Measurements from ENCODE around the gene SUMF2. TPM values are rescaled to one million over a fixed set of nuclear protein-coding genes. Genes with fewer than 3 reads are reported as not detected.

The SUMF2 gene
- polyA plus RNA-seq, 2 of the 4 experiments (the other 2 are of a cell fraction) = 85.2 to 106 TPM

DNA sequence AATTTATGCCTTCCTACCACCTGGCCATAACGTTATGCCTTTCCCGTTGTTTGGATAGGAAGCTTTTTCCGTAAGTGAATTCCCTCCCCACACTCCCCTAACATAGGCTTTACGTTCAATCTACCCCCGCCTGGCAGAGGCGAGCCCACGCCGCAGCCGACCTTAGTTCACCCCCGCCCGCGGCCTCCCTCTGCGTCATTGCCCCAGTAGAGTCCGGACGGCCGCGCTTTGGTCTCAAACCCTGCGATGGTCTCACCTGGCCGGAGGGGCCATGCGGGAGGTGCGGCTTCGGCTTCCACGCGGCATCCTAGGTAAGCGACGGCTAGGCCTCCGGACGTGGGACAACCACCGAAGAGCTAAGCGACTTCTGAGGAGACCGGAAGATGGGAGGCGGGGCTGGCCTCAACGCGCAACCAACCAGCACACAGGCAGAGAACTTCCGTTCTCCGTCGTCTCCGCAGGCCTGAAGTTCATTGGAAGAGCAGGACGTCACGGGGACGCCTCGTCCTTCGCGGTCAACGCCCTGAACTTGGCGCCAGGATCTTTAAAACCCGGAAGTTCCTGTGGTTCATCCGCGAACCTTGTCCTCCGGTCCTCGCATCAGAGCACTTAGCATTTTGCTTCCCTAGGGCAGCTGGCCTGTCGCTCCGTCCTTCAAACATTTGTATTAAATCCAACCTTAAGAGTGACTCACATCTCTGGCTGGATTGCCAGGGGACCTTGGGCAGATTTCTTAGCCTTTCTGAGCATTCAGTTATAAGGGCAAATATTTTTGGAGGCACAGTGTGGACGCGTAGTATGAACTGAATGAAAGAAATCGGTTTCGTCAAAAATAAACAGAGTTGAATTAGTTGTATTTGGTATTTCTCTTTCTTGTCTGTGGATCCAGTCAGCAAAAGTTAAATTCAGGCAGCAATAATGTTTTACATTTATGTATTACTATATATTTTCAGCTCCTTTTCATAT, 42.3 kb downstream of the SUMF2 start, which contains the start of gene CHCHD2 (continued):
- TF ChIP-seq, protein P1, sequence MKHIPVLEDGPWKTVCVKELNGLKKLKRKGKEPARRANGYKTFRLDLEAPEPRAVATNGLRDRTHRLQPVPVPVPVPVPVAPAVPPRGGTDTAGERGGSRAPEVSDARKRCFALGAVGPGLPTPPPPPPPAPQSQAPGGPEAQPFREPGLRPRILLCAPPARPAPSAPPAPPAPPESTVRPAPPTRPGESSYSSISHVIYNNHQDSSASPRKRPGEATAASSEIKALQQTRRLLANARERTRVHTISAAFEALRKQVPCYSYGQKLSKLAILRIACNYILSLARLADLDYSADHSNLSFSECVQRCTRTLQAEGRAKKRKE (CRISPR knock-in tag; IDR thresholded peaks at IDR 0.05; ENCODE audit: low read depth) = no peak
- TF ChIP-seq TP53 (CRISPR knock-in tag; IDR thresholded peaks at IDR 0.05) (0 out of 2 replicates have a peak, but pooled peaks have one; percentile 60), POLR2A (IDR thresholded peaks at IDR 0.05; ENCODE audit: low read length) (peak; percentile 62), RNF2 (IDR thresholded peaks at IDR 0.05; ENCODE audit: borderline replicate concordance, low read depth) (no peak), NFE2L2 (conservative IDR thresholded peaks at IDR 0.05; ENCODE audit: low read length) (no peak), KDM5A (IDR thresholded peaks at IDR 0.05) (no peak), KDM1A (IDR thresholded peaks at IDR 0.05; ENCODE audit: low read depth) (no peak), CBX8 (IDR thresholded peaks at IDR 0.05) (no peak), HEYL (CRISPR knock-in tag; IDR thresholded peaks at IDR 0.05) (no peak), BHLHE40 (IDR thresholded peaks at IDR 0.05; ENCODE audit: low read depth, low read length) (no peak), CEBPB (IDR thresholded peaks at IDR 0.05) (no peak), JUN (IDR thresholded peaks at IDR 0.05) (peak; percentile 36 to 70; a peak in 4 of 5 replicates), HOXB13 (CRISPR knock-in tag; IDR thresholded peaks at IDR 0.05; ENCODE audit: low read depth) (no peak), CHD4 (IDR thresholded peaks at IDR 0.05; ENCODE audit: borderline replicate concordance) (no peak), PHF8 (IDR thresholded peaks at IDR 0.05; ENCODE audit: borderline replicate concordance, low read depth) (peak; percentile 90), ZFP36 (IDR thresholded peaks at IDR 0.05; ENCODE audit: borderline replicate concordance, partially characterized antibody) (no peak), CBX2 (IDR thresholded peaks at IDR 0.05; ENCODE audit: borderline replicate concordance, low read depth) (no peak), GATA3 (IDR thresholded peaks at IDR 0.05; ENCODE audit: borderline replicate concordance) (no peak), NPAS2 (CRISPR knock-in tag; IDR thresholded peaks at IDR 0.05; ENCODE audit: borderline replicate concordance) (no peak), HOXB5 (CRISPR knock-in tag; IDR thresholded peaks at IDR 0.05) (no peak), SREBF2 (IDR thresholded peaks at IDR 0.05) (no peak), ZC3H11A (IDR thresholded peaks at IDR 0.05) (0 out of 2 replicates have a peak, but pooled peaks have one; percentile 3), FOXS1 (CRISPR knock-in tag; IDR thresholded peaks at IDR 0.05) (no peak), EHMT2 (IDR thresholded peaks at IDR 0.05; ENCODE audit: low read depth) (0 out of 2 replicates have a peak, but pooled peaks have one; percentile 42), NR3C1 (IDR thresholded peaks at IDR 0.05) (no peak), EHF (CRISPR knock-in tag; IDR thresholded peaks at IDR 0.05) (no peak), RARB (CRISPR knock-in tag; IDR thresholded peaks at IDR 0.05) (no peak), TFCP2L1 (CRISPR knock-in tag; IDR thresholded peaks at IDR 0.05) (no peak)
- TF ChIP-seq, protein P2, sequence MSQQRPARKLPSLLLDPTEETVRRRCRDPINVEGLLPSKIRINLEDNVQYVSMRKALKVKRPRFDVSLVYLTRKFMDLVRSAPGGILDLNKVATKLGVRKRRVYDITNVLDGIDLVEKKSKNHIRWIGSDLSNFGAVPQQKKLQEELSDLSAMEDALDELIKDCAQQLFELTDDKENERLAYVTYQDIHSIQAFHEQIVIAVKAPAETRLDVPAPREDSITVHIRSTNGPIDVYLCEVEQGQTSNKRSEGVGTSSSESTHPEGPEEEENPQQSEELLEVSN (IDR thresholded peaks at IDR 0.05; ENCODE audit: borderline replicate concordance, low read depth) = peak; percentile 52
- TF ChIP-seq, protein P3, sequence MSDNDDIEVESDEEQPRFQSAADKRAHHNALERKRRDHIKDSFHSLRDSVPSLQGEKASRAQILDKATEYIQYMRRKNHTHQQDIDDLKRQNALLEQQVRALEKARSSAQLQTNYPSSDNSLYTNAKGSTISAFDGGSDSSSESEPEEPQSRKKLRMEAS (IDR thresholded peaks at IDR 0.05) = peak; percentile 85
- TF ChIP-seq, protein P4, sequence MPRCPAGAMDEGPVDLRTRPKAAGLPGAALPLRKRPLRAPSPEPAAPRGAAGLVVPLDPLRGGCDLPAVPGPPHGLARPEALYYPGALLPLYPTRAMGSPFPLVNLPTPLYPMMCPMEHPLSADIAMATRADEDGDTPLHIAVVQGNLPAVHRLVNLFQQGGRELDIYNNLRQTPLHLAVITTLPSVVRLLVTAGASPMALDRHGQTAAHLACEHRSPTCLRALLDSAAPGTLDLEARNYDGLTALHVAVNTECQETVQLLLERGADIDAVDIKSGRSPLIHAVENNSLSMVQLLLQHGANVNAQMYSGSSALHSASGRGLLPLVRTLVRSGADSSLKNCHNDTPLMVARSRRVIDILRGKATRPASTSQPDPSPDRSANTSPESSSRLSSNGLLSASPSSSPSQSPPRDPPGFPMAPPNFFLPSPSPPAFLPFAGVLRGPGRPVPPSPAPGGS (IDR thresholded peaks at IDR 0.05) = peak; percentile 66; the same call in 2 of the 3 replicates
- TF ChIP-seq, protein P5, sequence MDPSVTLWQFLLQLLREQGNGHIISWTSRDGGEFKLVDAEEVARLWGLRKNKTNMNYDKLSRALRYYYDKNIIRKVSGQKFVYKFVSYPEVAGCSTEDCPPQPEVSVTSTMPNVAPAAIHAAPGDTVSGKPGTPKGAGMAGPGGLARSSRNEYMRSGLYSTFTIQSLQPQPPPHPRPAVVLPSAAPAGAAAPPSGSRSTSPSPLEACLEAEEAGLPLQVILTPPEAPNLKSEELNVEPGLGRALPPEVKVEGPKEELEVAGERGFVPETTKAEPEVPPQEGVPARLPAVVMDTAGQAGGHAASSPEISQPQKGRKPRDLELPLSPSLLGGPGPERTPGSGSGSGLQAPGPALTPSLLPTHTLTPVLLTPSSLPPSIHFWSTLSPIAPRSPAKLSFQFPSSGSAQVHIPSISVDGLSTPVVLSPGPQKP (IDR thresholded peaks at IDR 0.05; ENCODE audit: low read depth, low read length) = no peak
- TF ChIP-seq, protein P6, sequence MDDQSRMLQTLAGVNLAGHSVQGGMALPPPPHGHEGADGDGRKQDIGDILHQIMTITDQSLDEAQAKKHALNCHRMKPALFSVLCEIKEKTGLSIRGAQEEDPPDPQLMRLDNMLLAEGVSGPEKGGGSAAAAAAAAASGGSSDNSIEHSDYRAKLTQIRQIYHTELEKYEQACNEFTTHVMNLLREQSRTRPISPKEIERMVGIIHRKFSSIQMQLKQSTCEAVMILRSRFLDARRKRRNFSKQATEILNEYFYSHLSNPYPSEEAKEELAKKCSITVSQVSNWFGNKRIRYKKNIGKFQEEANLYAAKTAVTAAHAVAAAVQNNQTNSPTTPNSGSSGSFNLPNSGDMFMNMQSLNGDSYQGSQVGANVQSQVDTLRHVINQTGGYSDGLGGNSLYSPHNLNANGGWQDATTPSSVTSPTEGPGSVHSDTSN (IDR thresholded peaks at IDR 0.05) = peak; percentile 95

Measured in A549 (cell line).